DND-41 (cell line): ENCODE measurements around the gene INAFM2.

Source experiments
- ATAC-seq: fragments of 200-7000 bp; cut with Tn5 transposase; 3 replicates; pipeline ENCODE4 v1.9.1; 2021; ENCODE audit warnings: low read depth; ENCODE audit not compliant: insufficient read depth
- DNase-seq: peaks from one replicate; pipeline ENCODE4 v3.0.0-alpha.2; 2020
- H2AFZ ChIP-seq: 2 replicates; pipeline ENCODE4 v1.6.0; 2012; ENCODE audit warnings: low read depth, low read length
- H3K27ac ChIP-seq: 2 replicates; pipeline ENCODE4 v1.5.1; 2012; ENCODE audit warnings: low read length, inconsistent platforms
- H3K27me3 ChIP-seq: fragments of 200-600 bp; sonication (generic); 2 replicates; pipeline ENCODE4 v1.6.0; 2012; ENCODE audit warnings: low read length, mild to moderate bottlenecking, inconsistent platforms; ENCODE audit not compliant: insufficient read depth, poor library complexity
- H3K36me3 ChIP-seq: 2 replicates; pipeline ENCODE4 v1.5.1; 2012; ENCODE audit warnings: low read length, inconsistent platforms; ENCODE audit not compliant: insufficient read depth
- H3K4me1 ChIP-seq: 2 replicates; pipeline ENCODE4 v1.5.1; 2012; ENCODE audit warnings: mild to moderate bottlenecking, low read length; ENCODE audit not compliant: insufficient read depth
- H3K4me2 ChIP-seq: 2 replicates; pipeline ENCODE4 v1.6.0; 2012; ENCODE audit warnings: mild to moderate bottlenecking, moderate library complexity, low read length, inconsistent platforms; ENCODE audit not compliant: insufficient read depth
- H3K4me3 ChIP-seq, 2 experiments: fragments of 200-600 bp in 1 of 2; shearing (Covaris generic) in 1 of 2; 2 replicates each; pipeline ENCODE4 v1.5.1; 2012 to 2016; ENCODE audit warnings: inconsistent platforms in 2 of 2, low read length in 2 of 2, mild to moderate bottlenecking in 2 of 2, low read depth in 1 of 2, moderate library complexity in 1 of 2
- H3K79me2 ChIP-seq: 2 replicates; pipeline ENCODE4 v1.6.0; 2012; ENCODE audit warnings: low read length, inconsistent platforms; ENCODE audit not compliant: insufficient read depth
- H3K9ac ChIP-seq: 2 replicates; pipeline ENCODE4 v1.6.0; 2012; ENCODE audit warnings: low read depth, mild to moderate bottlenecking, inconsistent platforms, low read length, moderate library complexity
- H3K9me3 ChIP-seq: 2 replicates; pipeline ENCODE4 v1.5.1; 2012; ENCODE audit warnings: low read length, moderate library complexity, mild to moderate bottlenecking, inconsistent platforms; ENCODE audit not compliant: insufficient read depth, severe bottlenecking
- H4K20me1 ChIP-seq: 2 replicates; pipeline ENCODE4 v1.6.0; 2012; ENCODE audit warnings: low read length; ENCODE audit not compliant: insufficient read depth
- EZH2 ChIP-seq: IDR thresholded peaks from 3 replicates; pipeline ENCODE4 v1.6.1; 2012; ENCODE audit warnings: borderline replicate concordance, low read depth, mild to moderate bottlenecking, moderate library complexity, low read length, inconsistent platforms; ENCODE audit not compliant: severe bottlenecking
- TF ChIP-seq, protein P1 (sequence below): IDR thresholded peaks from 2 replicates; pipeline ENCODE4 v1.5.1; 2012; ENCODE audit warnings: borderline replicate concordance, low read length, moderate library complexity, mild to moderate bottlenecking; ENCODE audit not compliant: poor library complexity, severe bottlenecking; ENCODE audit errors: extremely low read depth

The INAFM2 gene

DNA sequence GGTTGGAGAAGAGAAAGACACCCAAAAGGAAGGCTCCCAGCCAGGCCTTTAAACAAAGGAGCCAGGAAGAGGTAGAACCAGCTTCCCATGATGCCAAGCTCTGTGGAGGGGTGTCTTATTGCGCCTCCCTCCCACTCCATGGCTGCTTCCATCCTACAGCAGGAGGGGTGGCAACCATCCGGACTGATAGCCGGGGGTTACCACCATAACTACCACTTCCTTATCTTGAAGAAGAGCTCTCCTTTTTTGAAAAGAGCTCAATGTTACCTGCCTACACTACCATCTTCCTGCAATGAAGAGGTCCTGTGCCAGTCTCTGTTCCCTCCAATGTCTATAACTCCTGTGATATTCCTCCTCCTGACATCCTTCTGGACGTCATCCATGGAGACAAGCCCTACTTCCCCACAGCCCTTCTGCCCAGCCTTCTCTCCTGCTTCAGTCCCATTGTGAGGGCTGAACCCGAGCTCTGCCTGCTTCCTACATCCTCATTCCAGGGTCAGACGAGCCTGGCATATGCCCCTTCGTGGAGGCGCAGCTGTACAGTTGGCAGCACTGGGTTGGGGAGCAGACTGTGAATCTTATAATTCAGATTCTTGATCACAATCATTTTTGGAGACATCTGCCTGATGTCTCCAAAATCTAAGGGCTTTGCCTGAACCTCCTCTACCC, 8.8 kb downstream of the INAFM2 start:
- no peaks in the 10 kb centered on the region for H4K20me1 ChIP-seq
- TF ChIP-seq EZH2, result no peak
- TF ChIP-seq, protein P1, sequence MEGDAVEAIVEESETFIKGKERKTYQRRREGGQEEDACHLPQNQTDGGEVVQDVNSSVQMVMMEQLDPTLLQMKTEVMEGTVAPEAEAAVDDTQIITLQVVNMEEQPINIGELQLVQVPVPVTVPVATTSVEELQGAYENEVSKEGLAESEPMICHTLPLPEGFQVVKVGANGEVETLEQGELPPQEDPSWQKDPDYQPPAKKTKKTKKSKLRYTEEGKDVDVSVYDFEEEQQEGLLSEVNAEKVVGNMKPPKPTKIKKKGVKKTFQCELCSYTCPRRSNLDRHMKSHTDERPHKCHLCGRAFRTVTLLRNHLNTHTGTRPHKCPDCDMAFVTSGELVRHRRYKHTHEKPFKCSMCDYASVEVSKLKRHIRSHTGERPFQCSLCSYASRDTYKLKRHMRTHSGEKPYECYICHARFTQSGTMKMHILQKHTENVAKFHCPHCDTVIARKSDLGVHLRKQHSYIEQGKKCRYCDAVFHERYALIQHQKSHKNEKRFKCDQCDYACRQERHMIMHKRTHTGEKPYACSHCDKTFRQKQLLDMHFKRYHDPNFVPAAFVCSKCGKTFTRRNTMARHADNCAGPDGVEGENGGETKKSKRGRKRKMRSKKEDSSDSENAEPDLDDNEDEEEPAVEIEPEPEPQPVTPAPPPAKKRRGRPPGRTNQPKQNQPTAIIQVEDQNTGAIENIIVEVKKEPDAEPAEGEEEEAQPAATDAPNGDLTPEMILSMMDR, result no peak
- H3K79me2 ChIP-seq, result no peaks in the 10 kb centered on the region
- no peak overlapping the region for H3K4me3 ChIP-seq
- no peak overlapping the region for H3K4me2 ChIP-seq
- peaks cover 21% of the 10 kb centered on the region for H3K4me1 ChIP-seq
- no peak overlapping the region for H2AFZ ChIP-seq
- H3K9me3 ChIP-seq, result no peaks in the 10 kb centered on the region
- no peak overlapping the region for H3K9ac ChIP-seq
- ATAC-seq, result no peak
- DNase-seq, result no peak
- H3K27ac ChIP-seq, result no peak overlapping the region
- no peaks in the 10 kb centered on the region for H3K27me3 ChIP-seq
- no peaks in the 10 kb centered on the region for H3K36me3 ChIP-seq

DNA sequence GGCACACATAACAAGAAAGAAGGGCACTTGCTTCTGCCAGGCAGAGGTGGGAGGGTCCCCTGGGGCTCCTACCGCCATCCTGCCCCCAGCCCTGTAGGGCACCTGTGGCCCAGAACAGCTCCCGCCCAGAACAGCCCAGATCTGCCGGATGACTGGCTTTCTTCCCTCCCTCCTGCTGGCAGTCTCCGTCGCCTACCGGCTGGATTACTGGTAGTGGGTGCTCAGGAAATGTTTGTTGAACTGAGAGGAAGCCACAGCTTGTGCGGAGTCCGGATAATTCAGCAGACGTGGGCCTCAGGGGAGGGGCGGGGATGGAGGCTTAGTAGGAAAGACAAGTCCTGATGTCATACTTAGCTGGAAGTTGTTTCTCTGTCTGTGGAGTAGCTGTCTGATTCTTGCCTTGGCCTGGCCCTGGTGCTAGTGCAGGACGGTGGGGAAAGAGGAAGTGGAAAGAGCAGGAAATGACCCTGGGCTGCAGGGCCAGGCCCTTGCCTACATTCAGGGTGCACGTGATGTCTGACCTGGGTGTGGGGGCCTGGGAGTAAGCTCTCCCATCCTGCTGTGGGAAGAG, 10.5 kb downstream of the INAFM2 start:
- Histone ChIP-seq H3K27me3 (no peaks in the 10 kb centered on the region), H3K4me3 (no peak overlapping the region), H2AFZ (peak overlapping the region; percentile 31), H3K27ac (peak overlapping the region; percentile 70), H3K36me3 (no peaks in the 10 kb centered on the region), H3K9me3 (no peaks in the 10 kb centered on the region), H3K4me2 (peak overlapping the region; percentile 44), H3K9ac (peak overlapping the region; percentile 24), H3K4me1 (peaks cover 31% of the 10 kb centered on the region), H3K79me2 (no peaks in the 10 kb centered on the region), H4K20me1 (no peaks in the 10 kb centered on the region)
- peak; percentile 49 for DNase-seq
- no peak for TF ChIP-seq EZH2
- TF ChIP-seq, protein P1, result no peak
- peak; percentile 35 for ATAC-seq

DNA sequence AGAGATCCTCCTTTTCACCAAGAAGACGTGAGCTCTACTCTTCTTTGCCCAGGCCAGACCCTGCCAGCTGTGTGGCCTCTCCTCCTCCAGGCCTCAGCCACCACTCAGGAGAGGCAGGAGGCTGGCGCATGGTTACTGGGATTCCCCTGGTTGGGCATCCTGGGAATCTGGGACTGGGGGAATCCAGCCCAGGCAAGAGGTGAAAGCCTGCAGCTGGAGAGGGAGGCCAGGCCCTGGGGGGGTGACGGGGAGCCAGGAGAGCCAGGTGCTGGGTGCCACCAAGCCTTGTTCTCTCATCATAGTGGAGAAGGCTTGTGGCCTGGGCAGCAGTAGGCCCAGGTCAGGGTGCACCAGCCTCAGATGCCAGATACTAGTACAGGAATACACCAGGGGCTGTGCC, 11.0 kb downstream of the INAFM2 start:
- no peak overlapping the region for H2AFZ ChIP-seq
- no peaks in the 10 kb centered on the region for H3K9me3 ChIP-seq
- peak overlapping the region; percentile 70 for H3K27ac ChIP-seq
- ATAC-seq (no peak), DNase-seq (no peak)
- no peaks in the 10 kb centered on the region for H4K20me1 ChIP-seq
- H3K4me2 ChIP-seq, result peak overlapping the region; percentile 44
- no peak overlapping the region for H3K4me3 ChIP-seq
- H3K9ac ChIP-seq, result peak overlapping the region; percentile 24
- H3K27me3 ChIP-seq, result no peaks in the 10 kb centered on the region
- no peaks in the 10 kb centered on the region for H3K36me3 ChIP-seq
- TF ChIP-seq, protein P1, result no peak
- no peak for TF ChIP-seq EZH2
- no peaks in the 10 kb centered on the region for H3K79me2 ChIP-seq
- peaks cover 31% of the 10 kb centered on the region for H3K4me1 ChIP-seq
